Esophagus muscularis mucosa (tissue), 4 donors: ENCODE measurements around the gene DMXL1. TPM values are rescaled to one million over a fixed set of nuclear protein-coding genes. Genes with fewer than 3 reads are reported as not detected.
"Not testable (repeated sequence)": the region's sequence is repeated elsewhere in the genome, so short reads cannot be mapped to it uniquely, and the experiment has no call there.

Source experiments
- DNase-seq: peaks from one replicate; pipeline ENCODE4 v3.0.0-alpha.2; 2017; ENCODE audit errors: extremely low spot score
- H3K27ac ChIP-seq, 4 donors: fragments of 200-600 bp; sonication (generic); replicated peaks in 1 of 4; 1 replicate in 3 of 4; 2 replicates in 1 of 4; pipeline ENCODE4 v1.5.1; 2016 to 2019; ENCODE audit warnings: mild to moderate bottlenecking in 1 of 4
- H3K27me3 ChIP-seq, 4 donors: fragments of 200-600 bp; sonication (generic); one replicate each; pipeline versions ENCODE4 v1.5.1 to v1.6.0; 2016 to 2019
- H3K36me3 ChIP-seq, 4 donors: fragments of 200-600 bp; sonication (generic); one replicate each; pipeline ENCODE4 v1.5.1; 2016 to 2019
- H3K4me1 ChIP-seq, 4 donors: fragments of 200-600 bp; sonication (generic); one replicate each; pipeline ENCODE4 v1.5.1; 2016 to 2019
- H3K4me3 ChIP-seq, 4 donors: fragments of 200-600 bp; sonication (generic); 1 replicate in 2 of 4; 2 replicates in 2 of 4; pipeline ENCODE4 v1.5.1; 2016 to 2019; ENCODE audit warnings: mild to moderate bottlenecking in 4 of 4, moderate library complexity in 1 of 4
- H3K9me3 ChIP-seq, 4 donors: fragments of 200-600 bp; sonication (generic); 1 replicate in 3 of 4; 2 replicates in 1 of 4; pipeline ENCODE4 v1.5.1; 2016 to 2019
- CTCF ChIP-seq, 3 experiments: fragments of 200-600 bp in 2 of 3; fragments of 450-650 bp in 1 of 3; sonication (generic) in 2 of 3; IDR thresholded peaks; one replicate each; pipeline ENCODE4 v1.5.1; 2017 to 2019; ENCODE audit warnings: antibody characterized with exemption in 3 of 3, mild to moderate bottlenecking in 2 of 3, moderate library complexity in 1 of 3
- EP300 ChIP-seq: sonication (generic); formaldehyde crosslinking; IDR thresholded peaks from one replicate; pipeline ENCODE4 v1.6.1; 2017; ENCODE audit warnings: antibody characterized with exemption
- POLR2A ChIP-seq: fragments of 450-650 bp; IDR thresholded peaks from one replicate; pipeline ENCODE4 v1.6.1; 2017; ENCODE audit warnings: antibody characterized with exemption, moderate library complexity, mild to moderate bottlenecking, low read depth
- POLR2AphosphoS5 ChIP-seq, 2 donors: sonication (generic); formaldehyde crosslinking; IDR thresholded peaks; one replicate each; pipeline ENCODE4 v1.6.1; 2017; ENCODE audit warnings: antibody characterized with exemption in 2 of 2
- WGBS: methylation state at CpG from one replicate; pipeline ENCODE4 v1.1.5; 2018; 5-methylcytosine and 5-hydroxymethylcytosine counted together
- intact Hi-C: fragments of 100-400 bp; cut with DNase I; formaldehyde crosslinking; loops from one replicate; pipeline ENCODE4 v1.15.1; 2023
- total RNA-seq, 4 donors: library from RNA; depleted of rRNA; stranded (reverse); fragments of >200 nt; gene quantifications; one replicate each; pipeline versions ENCODE4 v1.1.0 to v1.2.1, GENCODE V29; 2016

DMXL1 gene
- total RNA-seq, 4 donors from 2014 or later, result 36.3 to 65.6 (median 39.9) TPM

- intact Hi-C loops, result no loop called here
- H3K4me1 ChIP-seq, result no peaks in the 10 kb centered on the region
- WGBS, result 98% methylated on average over 2 of the region's 2 CpGs
- H3K9me3 ChIP-seq, result no peaks in the 10 kb centered on the region
- DNase-seq, result no peak
- H3K27ac ChIP-seq, result no peak overlapping the region
- H3K27me3 ChIP-seq, result no peaks in the 10 kb centered on the region
- no peak overlapping the region for H3K4me3 ChIP-seq
- peaks cover 21 to 51% (median 36%) of the 10 kb centered on the region in 4 donors for H3K36me3 ChIP-seq
- no peak for TF ChIP-seq CTCF (IDR thresholded peaks at IDR 0.05)
- TF ChIP-seq POLR2A, result no peak
- no peak for TF ChIP-seq EP300
- TF ChIP-seq POLR2AphosphoS5 (IDR thresholded peaks at IDR 0.05), result no peak
Measured at GRCh38 chr5:119129770-119130169, 58.9 kb downstream of the DMXL1 start.

GRCh38 chr5:119131530-119132304, 60.8 kb downstream of the DMXL1 start:
- Histone ChIP-seq H3K27ac (no peak overlapping the region), H3K27me3 (no peaks in the 10 kb centered on the region), H3K9me3 (no peaks in the 10 kb centered on the region), H3K36me3 (peaks cover 18 to 62% (median 37%) of the 10 kb centered on the region in 4 donors), H3K4me1 (no peaks in the 10 kb centered on the region), H3K4me3 (no peak overlapping the region)
- WGBS, result 100% methylated on average over 2 of the region's 2 CpGs
- TF ChIP-seq POLR2A (no peak), POLR2AphosphoS5 (IDR thresholded peaks at IDR 0.05) (no peak), CTCF (IDR thresholded peaks at IDR 0.05) (no peak), EP300 (no peak)
- no peak for DNase-seq
- intact Hi-C loops, result no loop called here

- DNase-seq, H3K9me3 ChIP-seq, H3K27ac ChIP-seq, H3K27me3 ChIP-seq, intact Hi-C loops, H3K4me3 ChIP-seq, H3K4me1 ChIP-seq: not testable (repeated sequence)
- 99% methylated on average over 4 of the region's 4 CpGs for WGBS
- H3K36me3 ChIP-seq, result peaks cover 16 to 57% (median 38%) of the 10 kb centered on the region in 4 donors
Measured at GRCh38 chr5:119135743-119136142, 64.9 kb downstream of the DMXL1 start.

GRCh38 chr5:119136666-119137318, 65.9 kb downstream of the DMXL1 start:
- Histone ChIP-seq H3K27me3 (no peaks in the 10 kb centered on the region), H3K4me1 (no peaks in the 10 kb centered on the region), H3K36me3 (peaks cover 16 to 56% (median 37%) of the 10 kb centered on the region in 4 donors), H3K4me3 (no peak overlapping the region), H3K27ac (no peak overlapping the region), H3K9me3 (no peaks in the 10 kb centered on the region)
- intact Hi-C loops, result no loop called here
- TF ChIP-seq CTCF (IDR thresholded peaks at IDR 0.05) (no peak), POLR2AphosphoS5 (IDR thresholded peaks at IDR 0.05) (no peak), EP300 (no peak), POLR2A (no peak)
- DNase-seq, result no peak
- WGBS, result 98% methylated on average over 6 of the region's 7 CpGs

- H3K4me1 ChIP-seq, result no peaks in the 10 kb centered on the region
- H3K9me3 ChIP-seq, result peaks cover 0 to 7% (median 3%) of the 10 kb centered on the region in 4 donors
- H3K4me3 ChIP-seq, result no peak overlapping the region
- no peak overlapping the region for H3K27ac ChIP-seq
- DNase-seq, result no peak
- peaks cover 11 to 51% (median 40%) of the 10 kb centered on the region in 4 donors for H3K36me3 ChIP-seq
- TF ChIP-seq POLR2A (no peak), CTCF (IDR thresholded peaks at IDR 0.05) (no peak), POLR2AphosphoS5 (IDR thresholded peaks at IDR 0.05) (no peak), EP300 (no peak)
- WGBS, result 96% methylated on average over 4 of the region's 4 CpGs
- no peaks in the 10 kb centered on the region for H3K27me3 ChIP-seq
- intact Hi-C loops, result no loop called here
Measured at GRCh38 chr5:119153629-119154028, 82.7 kb downstream of the DMXL1 start.
